ENCODE results near the gene ZBTB22.
A peak's percentile ranks its signal among the peaks of the same experiment; 100 is the strongest.

Gene ZBTB22

GRCh38 chr6:33316603-33317418 lies 733 bp downstream of the ZBTB22 start:
- Histone ChIP-seq H3K9me3 (ENCODE audit: insufficient read depth, low read depth, low read length) (no peaks in the 10 kb centered on the region), H3K14ac (ENCODE audit: low read length) (no peak overlapping the region), H2AK5ac (ENCODE audit: low read length) (no peak overlapping the region), H4K8ac (ENCODE audit: low read depth, low read length) (no peak overlapping the region), H2BK12ac (ENCODE audit: low read length) (no peak overlapping the region), H4K12ac (ENCODE audit: low read depth, low read length) (no peak overlapping the region), H3K23ac (ENCODE audit: low read length) (no peak overlapping the region), H3K36me3 (ENCODE audit: control insufficient read depth in 1 of 2, insufficient read depth in 2 of 2, low read length in 2 of 2) (peaks cover 35 to 38% of the 10 kb centered on the region in 2 experiments), H2AFZ (ENCODE audit: insufficient read depth, low read length, poor library complexity) (no peak overlapping the region), H2BK5ac (ENCODE audit: low read depth, low read length, poor library complexity) (no peak overlapping the region), H3K9ac (ENCODE audit: low read length) (no peak overlapping the region), H3K79me2 (ENCODE audit: control insufficient read depth, insufficient read depth, low read length, poor library complexity) (peaks cover 13% of the 10 kb centered on the region), H3K18ac (ENCODE audit: low read length) (no peak overlapping the region), H3K79me1 (ENCODE audit: low read length) (peaks cover 18% of the 10 kb centered on the region), H3K27me3 (ENCODE audit: insufficient read depth, low read length) (no peaks in the 10 kb centered on the region), H3K4ac (ENCODE audit: low read depth, low read length) (no peak overlapping the region), H4K91ac (ENCODE audit: low read depth, low read length) (no peak overlapping the region), H3K4me2 (ENCODE audit: low read length) (peak overlapping the region; percentile 38), H3K4me3 (ENCODE audit: low read depth, low read length) (peak overlapping the region; percentile 58), H3K27ac (ENCODE audit: low read depth, low read length) (no peak overlapping the region), H3K4me1 (ENCODE audit: control insufficient read depth in 1 of 2, insufficient read depth in 2 of 2, low read length in 2 of 2) (peaks cover 24 to 34% of the 10 kb centered on the region in 2 experiments), H2BK120ac (ENCODE audit: insufficient read depth, low read length, poor library complexity) (no peak overlapping the region)
- no CpG with 5 or more reads among the region's 19 CpGs for whole genome bisulfite sequencing (ENCODE audit: extremely low coverage, insufficient coverage, insufficient read length)
- no peak for DNase-seq

- Histone ChIP-seq H4K12ac (ENCODE audit: low read depth, low read length) (no peak overlapping the region), H3K14ac (ENCODE audit: low read length) (no peak overlapping the region), H3K79me2 (ENCODE audit: control insufficient read depth, insufficient read depth, low read length, poor library complexity) (peaks cover 12% of the 10 kb centered on the region), H2BK5ac (ENCODE audit: low read depth, low read length, poor library complexity) (no peak overlapping the region), H3K18ac (ENCODE audit: low read length) (no peak overlapping the region), H3K9ac (ENCODE audit: low read length) (no peak overlapping the region), H4K8ac (ENCODE audit: low read depth, low read length) (no peak overlapping the region), H3K36me3 (ENCODE audit: control insufficient read depth in 1 of 2, insufficient read depth in 2 of 2, low read length in 2 of 2) (peaks cover 32 to 34% of the 10 kb centered on the region in 2 experiments), H2BK120ac (ENCODE audit: insufficient read depth, low read length, poor library complexity) (no peak overlapping the region), H3K27me3 (ENCODE audit: insufficient read depth, low read length) (no peaks in the 10 kb centered on the region), H3K4me3 (ENCODE audit: low read depth, low read length) (no peak overlapping the region), H2AFZ (ENCODE audit: insufficient read depth, low read length, poor library complexity) (no peak overlapping the region), H3K4me1 (ENCODE audit: control insufficient read depth in 1 of 2, insufficient read depth in 2 of 2, low read length in 2 of 2) (peaks cover 18 to 29% of the 10 kb centered on the region in 2 experiments), H4K91ac (ENCODE audit: low read depth, low read length) (no peak overlapping the region), H2BK12ac (ENCODE audit: low read length) (no peak overlapping the region), H3K4me2 (ENCODE audit: low read length) (no peak overlapping the region), H3K79me1 (ENCODE audit: low read length) (peaks cover 18% of the 10 kb centered on the region), H3K4ac (ENCODE audit: low read depth, low read length) (no peak overlapping the region), H3K23ac (ENCODE audit: low read length) (no peak overlapping the region), H2AK5ac (ENCODE audit: low read length) (no peak overlapping the region), H3K27ac (ENCODE audit: low read depth, low read length) (no peak overlapping the region), H3K9me3 (ENCODE audit: insufficient read depth, low read depth, low read length) (no peaks in the 10 kb centered on the region)
- DNase-seq, result no peak
- WGBS (ENCODE audit: extremely low coverage, insufficient coverage, insufficient read length), result no CpG with 5 or more reads among the region's 17 CpGs
Observed at GRCh38 chr6:33315793-33316602, 1.5 kb downstream of the ZBTB22 start.

GRCh38 chr6:33314943-33315792 lies 2.4 kb downstream of the ZBTB22 start:
- Histone ChIP-seq H3K4ac (ENCODE audit: low read depth, low read length) (no peak overlapping the region), H3K23ac (ENCODE audit: low read length) (no peak overlapping the region), H3K14ac (ENCODE audit: low read length) (no peak overlapping the region), H4K12ac (ENCODE audit: low read depth, low read length) (no peak overlapping the region), H3K27ac (ENCODE audit: low read depth, low read length) (no peak overlapping the region), H3K79me2 (ENCODE audit: control insufficient read depth, insufficient read depth, low read length, poor library complexity) (peaks cover 12% of the 10 kb centered on the region), H3K9ac (ENCODE audit: low read length) (no peak overlapping the region), H3K36me3 (ENCODE audit: control insufficient read depth in 1 of 2, insufficient read depth in 2 of 2, low read length in 2 of 2) (peaks cover 26% of the 10 kb centered on the region in 2 experiments), H3K9me3 (ENCODE audit: insufficient read depth, low read depth, low read length) (no peaks in the 10 kb centered on the region), H3K18ac (ENCODE audit: low read length) (no peak overlapping the region), H4K8ac (ENCODE audit: low read depth, low read length) (no peak overlapping the region), H3K27me3 (ENCODE audit: insufficient read depth, low read length) (no peaks in the 10 kb centered on the region), H2BK12ac (ENCODE audit: low read length) (no peak overlapping the region), H2BK120ac (ENCODE audit: insufficient read depth, low read length, poor library complexity) (no peak overlapping the region), H3K79me1 (ENCODE audit: low read length) (peaks cover 18% of the 10 kb centered on the region), H3K4me1 (ENCODE audit: control insufficient read depth in 1 of 2, insufficient read depth in 2 of 2, low read length in 2 of 2) (peaks cover 15 to 24% of the 10 kb centered on the region in 2 experiments), H2BK5ac (ENCODE audit: low read depth, low read length, poor library complexity) (no peak overlapping the region), H3K4me3 (ENCODE audit: low read depth, low read length) (no peak overlapping the region), H2AK5ac (ENCODE audit: low read length) (peak overlapping the region; percentile 21), H2AFZ (ENCODE audit: insufficient read depth, low read length, poor library complexity) (no peak overlapping the region), H3K4me2 (ENCODE audit: low read length) (peak overlapping the region; percentile 77), H4K91ac (ENCODE audit: low read depth, low read length) (peak overlapping the region; percentile 40)
- peak; percentile 84 to 87 for DNase-seq
- no CpG with 5 or more reads among the region's 47 CpGs for WGBS (ENCODE audit: extremely low coverage, insufficient coverage, insufficient read length)

GRCh38 chr6:33314515-33314942 lies 3.0 kb downstream of the ZBTB22 start:
- Histone ChIP-seq H3K18ac (ENCODE audit: low read length) (no peak overlapping the region), H3K14ac (ENCODE audit: low read length) (no peak overlapping the region), H3K4ac (ENCODE audit: low read depth, low read length) (no peak overlapping the region), H3K4me1 (ENCODE audit: control insufficient read depth in 1 of 2, insufficient read depth in 2 of 2, low read length in 2 of 2) (peaks cover 15 to 24% of the 10 kb centered on the region in 2 experiments), H2BK12ac (ENCODE audit: low read length) (no peak overlapping the region), H3K9me3 (ENCODE audit: insufficient read depth, low read depth, low read length) (no peaks in the 10 kb centered on the region), H3K4me2 (ENCODE audit: low read length) (peak overlapping the region; percentile 77), H3K79me1 (ENCODE audit: low read length) (peaks cover 18% of the 10 kb centered on the region), H3K27me3 (ENCODE audit: insufficient read depth, low read length) (no peaks in the 10 kb centered on the region), H2AK5ac (ENCODE audit: low read length) (no peak overlapping the region), H2AFZ (ENCODE audit: insufficient read depth, low read length, poor library complexity) (no peak overlapping the region), H4K12ac (ENCODE audit: low read depth, low read length) (no peak overlapping the region), H4K8ac (ENCODE audit: low read depth, low read length) (no peak overlapping the region), H2BK120ac (ENCODE audit: insufficient read depth, low read length, poor library complexity) (no peak overlapping the region), H3K36me3 (ENCODE audit: control insufficient read depth in 1 of 2, insufficient read depth in 2 of 2, low read length in 2 of 2) (peaks cover 20 to 21% of the 10 kb centered on the region in 2 experiments), H3K27ac (ENCODE audit: low read depth, low read length) (peak overlapping the region; percentile 9), H3K9ac (ENCODE audit: low read length) (no peak overlapping the region), H4K91ac (ENCODE audit: low read depth, low read length) (peak overlapping the region; percentile 40), H3K79me2 (ENCODE audit: control insufficient read depth, insufficient read depth, low read length, poor library complexity) (peaks cover 12% of the 10 kb centered on the region), H3K4me3 (ENCODE audit: low read depth, low read length) (no peak overlapping the region), H2BK5ac (ENCODE audit: low read depth, low read length, poor library complexity) (no peak overlapping the region), H3K23ac (ENCODE audit: low read length) (no peak overlapping the region)
- WGBS (ENCODE audit: extremely low coverage, insufficient coverage, insufficient read length), result no CpG with 5 or more reads among the region's 10 CpGs
- peak; percentile 93 to 95 for DNase-seq
